NCI-H345 (cell line): ENCODE data around the gene TAL1.
"Not testable (repeated sequence)": the region's sequence is repeated elsewhere in the genome, so short reads cannot be mapped to it uniquely, and the experiment has no call there.

Experiments
- DNase-seq: peaks from one replicate; lab custom pipeline; 2025; lab: John Stamatoyannopoulos, UW

The TAL1 gene

GRCh38 chr1:47232187-47232874 lies at the start of gene TAL1:
Gene TAL1, minus strand, starts transcription at chr1:47232225. Its CDS starts 6,337 bp downstream, at chr1:47225888.
- no peak for DNase-seq

GRCh38 chr1:47280142-47280541 lies 48.1 kb upstream of the TAL1 start:
- DNase-seq, result no peak

- DNase-seq, result no peak
Measured at GRCh38 chr1:47276850-47277249, 44.8 kb upstream of the TAL1 start.

- DNase-seq, result not testable (repeated sequence)
Measured at GRCh38 chr1:47275811-47276210, 43.8 kb upstream of the TAL1 start.

- not testable (repeated sequence) for DNase-seq
Measured at GRCh38 chr1:47265529-47265928, 33.5 kb upstream of the TAL1 start.

GRCh38 chr1:47262787-47263413 lies 30.9 kb upstream of the TAL1 start:
- DNase-seq, result peak; percentile 16

GRCh38 chr1:47257224-47257623 lies 25.2 kb upstream of the TAL1 start:
- no peak for DNase-seq

- no peak for DNase-seq
Measured at GRCh38 chr1:47252795-47253194, 20.8 kb upstream of the TAL1 start.

- DNase-seq, result no peak
Measured at GRCh38 chr1:47252369-47252768, 20.3 kb upstream of the TAL1 start.

- no peak for DNase-seq
Measured at GRCh38 chr1:47249755-47250154, 17.7 kb upstream of the TAL1 start.

- DNase-seq, result no peak
Measured at GRCh38 chr1:47244339-47244862, 12.4 kb upstream of the TAL1 start.

GRCh38 chr1:47243910-47244309 lies 11.9 kb upstream of the TAL1 start:
- DNase-seq, result no peak

- DNase-seq, result no peak
Measured at GRCh38 chr1:47241114-47242113, 9.4 kb upstream of the TAL1 start.

GRCh38 chr1:47238935-47239592 lies 7.0 kb upstream of the TAL1 start:
- no peak for DNase-seq

- no peak for DNase-seq
Measured at GRCh38 chr1:47235806-47236205, 3.8 kb upstream of the TAL1 start.

GRCh38 chr1:47235241-47235681 lies 3.2 kb upstream of the TAL1 start:
- no peak for DNase-seq

GRCh38 chr1:47233186-47233585 lies 1.2 kb upstream of the TAL1 start:
- no peak for DNase-seq

GRCh38 chr1:47231301-47232186 lies 481 bp downstream of the TAL1 start:
- DNase-seq, result no peak

GRCh38 chr1:47230692-47231300 lies 1.2 kb downstream of the TAL1 start:
- no peak for DNase-seq
